OCI-LY7 (cell line): Measurements from ENCODE around the gene INF2.

ENCODE experiments used
- EZH2phosphoT487 ChIP-seq: fragments of 200-600 bp; sonication (generic); IDR thresholded peaks from 2 replicates; pipeline ENCODE4 v1.6.1; 2018; ENCODE audit warnings: low read depth, borderline replicate concordance, mild to moderate bottlenecking, mixed run types, antibody characterized with exemption, low read length, moderate library complexity, mixed read lengths
- TF ChIP-seq, protein P1 (sequence below): fragments of 200-600 bp; sonication (generic); conservative IDR thresholded peaks from 2 replicates; pipeline ENCODE4 v1.5.1; 2014; ENCODE audit warnings: mild to moderate bottlenecking, antibody characterized with exemption, low read length, moderate library complexity, mixed read lengths

GRCh38 chr14:104741803-104742251 lies 52.4 kb downstream of the INF2 start:
- TF ChIP-seq, protein P1, sequence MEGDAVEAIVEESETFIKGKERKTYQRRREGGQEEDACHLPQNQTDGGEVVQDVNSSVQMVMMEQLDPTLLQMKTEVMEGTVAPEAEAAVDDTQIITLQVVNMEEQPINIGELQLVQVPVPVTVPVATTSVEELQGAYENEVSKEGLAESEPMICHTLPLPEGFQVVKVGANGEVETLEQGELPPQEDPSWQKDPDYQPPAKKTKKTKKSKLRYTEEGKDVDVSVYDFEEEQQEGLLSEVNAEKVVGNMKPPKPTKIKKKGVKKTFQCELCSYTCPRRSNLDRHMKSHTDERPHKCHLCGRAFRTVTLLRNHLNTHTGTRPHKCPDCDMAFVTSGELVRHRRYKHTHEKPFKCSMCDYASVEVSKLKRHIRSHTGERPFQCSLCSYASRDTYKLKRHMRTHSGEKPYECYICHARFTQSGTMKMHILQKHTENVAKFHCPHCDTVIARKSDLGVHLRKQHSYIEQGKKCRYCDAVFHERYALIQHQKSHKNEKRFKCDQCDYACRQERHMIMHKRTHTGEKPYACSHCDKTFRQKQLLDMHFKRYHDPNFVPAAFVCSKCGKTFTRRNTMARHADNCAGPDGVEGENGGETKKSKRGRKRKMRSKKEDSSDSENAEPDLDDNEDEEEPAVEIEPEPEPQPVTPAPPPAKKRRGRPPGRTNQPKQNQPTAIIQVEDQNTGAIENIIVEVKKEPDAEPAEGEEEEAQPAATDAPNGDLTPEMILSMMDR, result no peak
- no peak for TF ChIP-seq EZH2phosphoT487
